Measurements from ENCODE around the gene ITGB3BP.

DNA sequence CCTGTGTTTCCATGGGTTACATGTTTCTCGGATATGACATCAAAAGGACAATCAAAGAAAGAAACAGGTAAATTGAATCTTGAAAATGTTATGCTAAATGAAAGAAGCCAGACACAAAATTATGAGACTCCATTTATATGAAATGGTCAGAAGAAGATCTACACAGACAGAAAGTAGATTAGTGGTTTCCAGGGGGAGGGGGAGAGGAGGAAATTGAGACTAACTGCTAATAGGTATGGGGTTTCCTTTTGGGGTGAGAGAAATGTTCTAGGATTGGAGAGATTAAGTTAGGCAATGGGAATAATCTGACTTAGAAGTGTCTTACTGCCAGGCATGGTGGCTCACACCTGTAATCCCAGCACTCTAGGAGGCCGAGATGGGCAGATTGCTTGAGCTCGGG lies 21.8 kb downstream of the ITGB3BP start:
- no peak for TF ChIP-seq RXRA (IDR thresholded peaks at IDR 0.05)
- TF ChIP-seq, protein P1, sequence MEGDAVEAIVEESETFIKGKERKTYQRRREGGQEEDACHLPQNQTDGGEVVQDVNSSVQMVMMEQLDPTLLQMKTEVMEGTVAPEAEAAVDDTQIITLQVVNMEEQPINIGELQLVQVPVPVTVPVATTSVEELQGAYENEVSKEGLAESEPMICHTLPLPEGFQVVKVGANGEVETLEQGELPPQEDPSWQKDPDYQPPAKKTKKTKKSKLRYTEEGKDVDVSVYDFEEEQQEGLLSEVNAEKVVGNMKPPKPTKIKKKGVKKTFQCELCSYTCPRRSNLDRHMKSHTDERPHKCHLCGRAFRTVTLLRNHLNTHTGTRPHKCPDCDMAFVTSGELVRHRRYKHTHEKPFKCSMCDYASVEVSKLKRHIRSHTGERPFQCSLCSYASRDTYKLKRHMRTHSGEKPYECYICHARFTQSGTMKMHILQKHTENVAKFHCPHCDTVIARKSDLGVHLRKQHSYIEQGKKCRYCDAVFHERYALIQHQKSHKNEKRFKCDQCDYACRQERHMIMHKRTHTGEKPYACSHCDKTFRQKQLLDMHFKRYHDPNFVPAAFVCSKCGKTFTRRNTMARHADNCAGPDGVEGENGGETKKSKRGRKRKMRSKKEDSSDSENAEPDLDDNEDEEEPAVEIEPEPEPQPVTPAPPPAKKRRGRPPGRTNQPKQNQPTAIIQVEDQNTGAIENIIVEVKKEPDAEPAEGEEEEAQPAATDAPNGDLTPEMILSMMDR (IDR thresholded peaks at IDR 0.05; ENCODE audit: low read depth, low read length, missing input control), result no peak
- TF ChIP-seq HNF4G (IDR thresholded peaks at IDR 0.05), result no peak

All from liver (tissue), 3 donors.